CD4-positive, alpha-beta T cell treated with Interleukin-12 subunit alpha and Interleukin-12 subunit beta, for 1 hour (primary cell): ENCODE data around the gene DHX34.
"Not testable (repeated sequence)": the region's sequence is repeated elsewhere in the genome, so short reads cannot be mapped to it uniquely, and the experiment has no call there.

ENCODE experiments used
- DNase-seq: peaks from one replicate; pipeline ENCODE4 v3.0.0-alpha.2; 2020

The DHX34 gene

GRCh38 chr19:47372603-47373002 lies 23.5 kb downstream of the DHX34 start:
- DNase-seq, result no peak

DNA sequence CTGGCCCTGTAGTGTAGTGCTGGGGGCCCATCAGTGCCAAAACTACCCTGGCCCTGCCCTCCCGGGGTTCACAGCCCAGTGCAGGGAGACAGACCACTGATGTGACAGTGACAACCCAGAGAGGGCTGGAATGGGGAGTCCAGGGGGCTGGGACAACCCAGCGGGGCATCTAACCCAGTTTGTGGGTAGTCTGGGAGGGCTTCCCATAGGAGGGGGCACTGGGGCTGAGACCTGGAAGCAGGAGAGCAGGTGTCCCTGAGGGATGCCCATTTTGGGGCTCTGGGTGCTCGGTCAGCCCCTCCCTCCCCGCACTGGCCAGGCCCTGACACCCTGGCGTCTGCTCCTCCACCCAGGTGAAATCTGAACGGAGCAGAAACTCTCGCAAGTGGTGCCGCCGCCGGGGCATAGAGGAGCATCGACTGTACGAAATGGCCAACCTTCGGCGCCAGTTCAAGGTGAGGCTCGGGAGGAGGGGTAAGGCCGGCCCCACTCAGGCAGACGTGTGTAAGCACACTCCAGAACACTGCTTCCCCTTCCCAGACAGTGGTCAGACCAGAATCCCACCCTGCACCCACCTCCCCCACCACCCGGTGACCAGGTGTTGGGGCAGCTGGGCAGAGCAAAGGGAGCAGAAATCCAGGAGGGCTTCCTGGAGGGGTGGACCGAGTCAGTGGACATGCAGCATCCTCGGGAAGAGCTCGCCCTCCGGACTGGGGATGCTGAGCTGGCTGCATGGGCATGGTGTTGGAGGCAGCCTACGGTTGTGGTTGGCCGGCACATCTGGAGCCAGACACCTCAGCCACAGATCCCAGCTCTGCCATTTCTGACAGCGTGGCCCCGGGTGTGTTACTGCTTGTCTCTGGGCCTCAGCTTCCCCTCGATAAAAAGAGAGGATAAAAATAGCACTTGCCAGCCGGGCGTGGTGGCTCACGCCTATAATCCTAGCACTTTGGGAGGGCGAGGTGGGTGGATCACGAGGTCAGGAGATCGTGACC lies 24.4 kb downstream of the DHX34 start:
- DNase-seq, result no peak

DNA sequence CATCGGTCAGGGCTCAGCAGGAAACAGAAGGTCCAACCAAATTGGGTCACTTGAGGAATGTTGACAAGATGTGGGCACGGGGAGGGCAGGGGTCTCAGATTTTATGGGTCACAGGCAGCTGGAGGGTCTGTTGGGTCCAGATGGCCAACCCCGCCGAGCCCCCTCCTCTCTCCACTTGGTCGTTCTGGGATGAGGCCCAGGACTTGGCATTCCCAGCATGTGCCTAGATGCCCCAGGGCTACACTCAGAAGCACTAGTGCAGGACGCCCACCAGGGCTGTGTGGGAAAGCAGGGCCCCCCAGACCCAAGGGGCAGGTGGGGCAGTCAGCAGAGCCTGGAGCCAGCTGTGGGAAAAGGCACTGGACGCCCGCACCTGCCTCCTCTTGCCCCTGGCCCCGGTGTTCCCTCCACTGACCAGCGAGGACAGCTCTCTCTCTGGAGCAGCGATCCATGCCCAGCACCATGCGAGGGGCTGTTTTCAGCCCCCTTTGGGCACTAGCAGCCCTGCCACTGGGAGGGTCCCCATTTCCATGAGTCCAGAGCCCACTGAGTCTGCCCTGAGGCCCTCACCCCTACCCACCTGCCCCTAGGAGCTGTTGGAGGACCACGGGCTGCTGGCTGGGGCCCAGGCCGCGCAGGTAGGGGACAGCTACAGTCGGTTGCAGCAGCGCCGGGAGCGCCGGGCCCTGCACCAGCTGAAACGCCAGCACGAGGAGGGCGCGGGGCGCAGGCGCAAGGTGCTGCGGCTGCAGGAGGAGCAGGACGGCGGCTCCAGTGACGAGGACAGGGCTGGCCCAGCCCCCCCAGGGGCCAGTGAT lies 26.0 kb downstream of the DHX34 start:
- DNase-seq, result no peak

DNA sequence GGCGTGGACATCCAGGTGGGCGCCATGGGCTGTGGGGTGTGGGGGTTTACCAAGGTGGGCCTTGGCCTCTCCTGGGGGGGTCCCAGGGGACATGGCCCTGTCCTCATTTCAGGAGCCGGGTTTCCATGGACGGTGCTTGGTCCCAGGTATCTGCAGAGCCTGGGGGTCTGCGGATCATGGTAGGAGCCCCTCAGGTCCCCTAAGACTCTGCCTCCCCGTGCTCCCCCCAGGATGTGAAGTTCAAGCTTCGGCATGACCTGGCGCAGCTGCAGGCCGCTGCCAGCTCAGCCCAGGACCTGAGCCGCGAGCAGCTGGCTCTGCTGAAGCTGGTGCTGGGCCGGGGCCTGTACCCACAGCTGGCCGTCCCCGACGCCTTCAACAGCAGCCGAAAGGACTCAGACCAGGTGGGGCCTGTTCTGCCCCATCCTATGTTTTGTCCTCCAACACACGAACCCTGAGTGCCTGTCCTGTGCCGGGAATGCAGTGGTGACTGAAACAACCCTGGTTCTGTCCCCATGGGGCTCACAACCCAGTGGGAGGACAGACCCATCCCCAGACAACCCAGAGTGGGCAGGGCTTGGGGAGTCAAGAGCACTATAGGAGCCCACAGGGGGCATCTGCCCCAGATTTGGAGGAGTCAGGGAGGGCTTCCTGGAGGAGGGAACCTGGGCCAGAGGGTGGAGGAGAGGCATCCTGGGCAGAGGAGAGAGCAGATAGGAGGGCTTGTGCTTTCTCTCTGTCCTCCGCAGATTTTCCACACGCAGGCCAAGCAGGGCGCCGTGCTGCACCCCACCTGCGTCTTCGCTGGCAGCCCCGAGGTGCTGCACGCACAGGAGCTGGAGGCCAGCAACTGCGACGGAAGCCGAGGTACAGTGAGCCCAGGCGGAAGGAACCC lies 26.8 kb downstream of the DHX34 start:
- DNase-seq, result no peak

GRCh38 chr19:47376589-47377144 lies 27.6 kb downstream of the DHX34 start:
- DNase-seq, result no peak

GRCh38 chr19:47377208-47377701 lies 28.1 kb downstream of the DHX34 start:
- DNase-seq, result no peak

DNA sequence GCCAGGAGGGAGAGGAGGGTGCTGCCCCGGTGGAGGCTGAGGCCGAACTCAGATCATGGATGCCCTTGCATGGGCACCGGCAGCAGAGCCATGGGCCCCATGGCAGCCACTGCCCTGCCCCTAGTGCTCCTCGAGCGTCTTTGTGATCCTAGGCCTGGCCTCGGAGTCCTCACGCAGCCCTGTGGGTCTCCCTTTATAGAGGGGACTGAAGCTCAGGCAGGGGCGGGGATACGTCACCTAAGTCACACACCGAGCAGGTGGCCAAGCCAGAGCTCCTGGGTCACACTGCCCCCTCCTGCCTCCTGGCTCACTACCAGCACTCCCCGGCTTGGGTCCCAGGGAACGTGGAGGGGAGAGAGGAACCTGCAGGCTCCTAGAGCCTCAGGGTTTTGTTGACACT lies 28.7 kb downstream of the DHX34 start:
- DNase-seq, result no peak

- no peak for DNase-seq
These were observed 29.1 kb downstream of the DHX34 start for GRCh38 chr19:47378246-47378645.

- DNase-seq, result no peak
These were observed 30.3 kb downstream of the DHX34 start for GRCh38 chr19:47379381-47379938.

DNA sequence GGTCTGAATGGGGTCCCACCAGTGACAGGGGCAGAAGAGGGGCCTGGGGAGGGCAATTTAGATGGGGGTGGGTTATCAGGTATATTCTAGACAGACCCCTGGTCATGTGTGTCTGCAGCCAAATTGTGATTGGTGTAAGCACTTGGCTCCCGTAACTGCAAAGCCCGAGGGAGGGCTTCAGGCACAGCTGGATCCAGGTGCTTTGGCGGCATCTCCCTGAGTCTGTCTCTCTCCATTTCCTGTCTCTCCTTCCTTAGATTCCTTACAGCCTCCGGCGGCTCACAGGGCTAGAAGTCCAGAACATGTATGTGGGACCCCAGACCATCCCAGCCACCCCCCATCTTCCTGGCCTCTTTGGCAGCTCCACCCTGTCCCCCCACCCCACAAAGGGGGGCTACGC lies 31.4 kb downstream of the DHX34 start:
- DNase-seq, result no peak

GRCh38 chr19:47381121-47381520 lies 32.0 kb downstream of the DHX34 start:
- DNase-seq, result no peak

DNA sequence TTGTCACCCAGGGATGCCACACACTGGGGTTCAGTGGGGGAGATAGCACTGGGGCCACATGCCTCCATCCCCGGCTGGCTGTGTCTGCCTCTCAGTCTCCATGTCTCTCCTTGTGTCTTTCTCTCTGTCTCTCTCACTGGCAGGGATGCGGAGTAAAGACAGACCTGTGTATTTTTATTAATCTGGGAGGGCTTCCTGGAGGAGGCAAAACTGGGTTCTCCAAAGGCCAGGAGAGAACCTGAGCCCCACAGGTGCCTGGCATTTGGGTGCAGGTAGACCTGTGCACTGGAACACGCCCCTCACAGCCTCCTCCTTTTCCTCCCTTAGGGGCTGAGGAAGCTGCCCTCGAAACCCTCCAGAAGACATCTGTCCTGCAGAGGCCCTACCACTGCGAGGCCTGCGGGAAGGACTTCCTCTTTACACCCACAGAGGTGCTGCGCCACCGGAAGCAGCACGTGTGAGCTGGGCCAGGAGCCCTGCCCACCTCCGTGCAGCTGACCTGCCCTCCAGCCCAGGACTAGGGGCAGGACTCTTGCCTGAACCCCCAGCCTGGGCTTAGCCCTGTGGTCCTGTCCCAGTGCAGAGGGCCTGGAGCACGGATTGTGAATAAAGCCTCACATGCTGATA lies 32.7 kb downstream of the DHX34 start:
- peak; percentile 39 for DNase-seq

- not testable (repeated sequence) for DNase-seq
These were observed 34.8 kb downstream of the DHX34 start for GRCh38 chr19:47383890-47384289.

DNA sequence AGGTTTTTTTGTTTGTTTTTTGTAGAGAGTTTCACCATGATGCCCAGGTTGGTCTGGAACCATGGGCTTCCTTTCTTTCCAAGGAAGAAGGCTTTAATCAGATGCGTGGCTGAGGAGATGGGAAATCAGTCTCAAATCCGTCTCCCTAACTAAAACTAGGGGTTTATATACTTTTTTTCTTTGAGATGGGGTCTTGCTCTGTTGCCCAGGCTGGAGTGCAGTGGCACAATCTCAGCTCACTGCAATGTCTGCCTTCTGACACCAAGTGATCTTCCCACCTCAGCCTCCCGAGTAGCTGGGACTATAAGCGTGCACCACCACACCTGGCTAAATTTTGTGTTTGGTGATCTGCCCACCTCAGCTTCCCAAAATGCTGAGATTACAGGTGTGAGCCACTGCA lies 35.4 kb downstream of the DHX34 start:
- not testable (repeated sequence) for DNase-seq

DNA sequence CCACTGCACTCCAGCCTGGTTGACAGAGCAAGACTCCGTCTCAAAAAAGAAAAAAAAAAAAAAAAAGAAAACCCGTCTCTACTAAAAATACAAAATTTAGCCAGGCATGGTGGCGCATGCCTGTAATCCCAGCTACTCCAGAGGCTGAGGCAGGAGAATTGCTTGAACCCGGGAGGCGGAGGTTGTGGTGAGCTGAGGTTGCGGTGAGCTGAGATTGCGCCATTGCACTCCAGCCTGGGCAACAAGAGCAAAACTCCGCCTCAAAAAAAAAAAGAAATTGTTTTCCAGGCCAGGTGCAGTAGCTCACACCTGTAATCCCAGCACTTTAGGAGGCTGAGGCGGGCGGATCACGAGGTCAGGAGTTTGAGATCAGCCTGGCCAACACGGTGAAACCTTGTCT lies 37.5 kb downstream of the DHX34 start:
- not testable (repeated sequence) for DNase-seq

- DNase-seq, result not testable (repeated sequence)
These were observed 38.5 kb downstream of the DHX34 start for GRCh38 chr19:47387623-47388022.

DNA sequence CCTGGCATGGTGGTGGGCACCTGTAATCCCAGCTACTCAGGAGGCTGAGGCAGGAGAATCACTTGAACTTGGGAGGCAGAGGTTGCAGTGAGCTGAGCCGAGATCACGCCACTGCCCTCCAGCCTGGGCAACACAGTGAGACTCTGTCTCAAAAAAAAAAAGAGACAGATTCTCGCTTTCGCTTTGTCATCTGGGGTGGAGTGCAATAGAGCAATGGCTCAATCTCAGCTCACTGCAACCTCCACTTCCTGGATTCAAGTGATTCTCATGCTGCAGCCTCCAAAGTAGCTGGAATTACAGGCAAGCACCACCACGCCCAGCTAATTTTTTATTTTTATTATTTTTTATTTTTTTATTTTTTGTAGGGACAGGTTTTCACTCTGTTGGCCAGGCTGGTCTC lies 39.6 kb downstream of the DHX34 start:
- DNase-seq, result not testable (repeated sequence)

GRCh38 chr19:47389150-47389556 lies 40.0 kb downstream of the DHX34 start:
- DNase-seq, result peak; percentile 18

DNA sequence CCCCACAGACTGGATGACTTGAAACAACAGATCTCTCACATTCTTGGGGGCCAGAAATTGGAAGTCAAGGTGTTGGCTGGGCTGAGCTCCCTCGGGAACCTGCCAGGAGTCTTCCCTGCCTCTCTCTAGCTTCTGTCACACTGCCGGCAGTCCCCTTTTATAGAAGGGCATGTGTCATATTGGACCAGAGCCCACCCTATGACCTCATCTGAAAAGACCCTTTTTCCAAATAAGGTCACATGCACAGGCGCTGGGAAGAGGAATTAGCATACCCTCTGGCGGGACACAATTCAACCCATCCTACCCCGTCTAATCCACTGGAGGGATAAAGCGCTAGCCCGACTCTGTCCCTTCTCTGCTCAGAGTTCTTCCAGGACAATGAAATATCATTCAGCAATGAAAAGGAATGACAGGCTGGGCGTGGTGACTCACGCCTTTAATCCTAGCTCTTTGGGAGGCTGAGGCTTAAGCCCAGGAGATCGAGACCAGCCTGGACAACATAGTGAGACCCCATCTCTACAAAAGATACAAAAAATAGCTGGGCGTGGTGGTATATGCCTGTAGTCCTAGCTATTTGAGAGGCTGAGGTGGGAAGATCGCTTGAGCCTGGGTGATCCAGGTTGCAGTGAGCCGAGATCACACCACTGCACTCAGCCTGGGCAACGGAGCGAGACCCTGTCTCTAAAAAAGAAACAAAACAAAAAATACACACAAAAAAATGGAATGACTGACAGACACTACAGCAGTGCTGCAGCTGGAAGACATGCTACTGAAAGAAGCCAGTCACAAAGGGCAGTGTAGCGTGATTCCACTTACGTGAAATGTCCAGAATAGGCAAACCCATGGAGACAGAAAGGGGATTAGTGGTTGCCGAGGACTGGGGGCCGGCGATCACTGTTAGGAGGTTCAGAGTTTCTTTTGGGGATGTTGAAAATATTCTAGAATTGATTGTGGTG lies 41.7 kb downstream of the DHX34 start:
- no peak for DNase-seq
